Activated CD4-positive, alpha-beta T cell treated with anti-CD3 and anti-CD28 coated beads for 4 hours (primary cell): Measurements from ENCODE around the gene FAM177B.

ENCODE experiments used
- DNase-seq, 2 donors: peaks; one replicate each; pipeline ENCODE4 v3.0.0-alpha.2; 2020

FAM177B gene

DNA sequence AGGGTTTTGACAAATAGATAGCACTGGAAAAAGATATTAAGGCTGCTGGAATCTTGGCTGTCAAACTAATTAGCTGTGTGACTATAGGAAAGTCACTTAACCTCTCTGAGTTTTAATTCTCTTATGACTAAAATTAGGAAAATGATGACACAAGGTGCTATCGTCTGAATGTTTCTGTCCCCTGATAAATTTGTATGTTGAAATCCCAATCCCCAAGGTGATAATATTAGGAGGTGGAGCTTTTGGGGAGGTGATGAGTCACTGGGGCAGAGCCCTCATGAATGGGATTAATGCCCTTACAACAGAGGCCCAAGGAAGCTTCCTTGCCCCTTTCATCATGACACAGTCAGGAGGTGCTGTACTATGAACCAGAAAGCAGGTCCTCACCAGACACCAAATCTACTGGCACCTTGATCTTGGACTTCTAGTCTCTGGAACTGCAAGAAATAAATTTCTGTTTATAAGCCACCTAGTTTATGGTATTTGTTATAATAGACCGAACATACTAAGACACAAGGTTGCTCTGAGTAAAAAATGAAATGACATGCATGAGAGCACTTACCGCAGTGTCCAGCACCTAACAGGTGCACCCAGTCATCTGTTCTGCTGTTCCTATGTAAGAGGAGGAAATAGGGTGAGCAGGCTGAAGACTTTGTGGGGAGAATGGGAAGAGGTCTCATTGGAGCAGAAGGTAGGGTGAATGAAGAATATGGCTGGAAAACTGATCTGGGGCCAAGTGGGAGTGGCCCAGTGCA lies 51.6 kb downstream of the FAM177B start:
- no peak for DNase-seq

GRCh38 chr1:222790115-222790514 lies 53.1 kb downstream of the FAM177B start:
- DNase-seq, result no peak

- no peak for DNase-seq
Measured at GRCh38 chr1:222790520-222790919, 53.5 kb downstream of the FAM177B start.

DNA sequence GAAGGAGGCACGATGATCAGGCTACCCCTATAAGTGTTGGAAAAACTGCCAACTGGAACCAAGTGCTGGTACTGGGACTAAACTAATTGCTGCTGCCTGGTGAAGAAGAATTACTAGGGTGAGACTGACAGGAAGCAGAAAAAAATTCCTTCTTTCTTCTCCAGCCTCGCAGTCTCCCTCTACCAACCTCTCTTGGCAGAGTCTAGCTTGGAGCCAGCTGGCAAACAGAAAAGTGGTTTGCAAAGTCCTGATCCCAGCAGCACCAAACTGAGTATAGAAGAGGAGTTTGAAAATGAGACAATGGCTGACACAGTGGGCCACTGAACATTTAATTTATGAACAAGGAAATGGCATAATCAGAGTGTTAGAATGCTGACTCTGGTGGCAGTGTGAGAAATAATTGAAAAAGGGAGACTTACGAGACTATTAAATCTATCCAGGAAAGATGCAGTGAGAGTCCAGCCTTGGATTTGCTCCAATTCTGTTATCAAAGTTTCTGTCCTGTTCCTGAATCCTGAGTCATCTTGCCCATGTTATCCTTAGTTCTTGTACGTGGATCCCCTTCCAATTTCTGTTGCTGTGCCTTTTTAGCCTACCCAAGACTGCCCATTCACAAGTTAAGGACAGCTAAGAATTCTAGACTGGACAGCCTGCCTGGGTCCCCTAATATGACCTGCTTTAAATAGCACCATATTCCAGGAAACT lies 54.2 kb downstream of the FAM177B start:
- DNase-seq, result no peak

DNA sequence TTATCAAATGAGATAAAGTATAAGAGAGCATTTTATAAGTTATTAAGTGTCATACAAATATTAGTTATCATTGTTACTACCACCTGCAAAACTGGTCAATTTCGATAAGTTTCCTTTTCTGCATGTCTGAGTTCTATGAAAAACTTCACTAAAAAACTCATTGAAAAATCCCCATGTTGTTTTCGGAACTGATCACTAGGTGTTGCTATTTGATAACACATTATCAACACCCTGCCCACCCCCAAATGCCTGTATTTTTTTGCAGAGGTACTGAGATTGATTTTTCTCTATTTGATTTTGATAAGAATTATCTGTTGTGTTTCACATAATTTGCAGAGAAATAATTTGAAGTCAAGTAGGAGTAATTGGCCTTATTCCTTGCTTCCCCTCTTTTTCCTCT lies 55.7 kb downstream of the FAM177B start:
- DNase-seq, result no peak

- no peak for DNase-seq
Measured at GRCh38 chr1:222794656-222795474, 57.9 kb downstream of the FAM177B start.

DNA sequence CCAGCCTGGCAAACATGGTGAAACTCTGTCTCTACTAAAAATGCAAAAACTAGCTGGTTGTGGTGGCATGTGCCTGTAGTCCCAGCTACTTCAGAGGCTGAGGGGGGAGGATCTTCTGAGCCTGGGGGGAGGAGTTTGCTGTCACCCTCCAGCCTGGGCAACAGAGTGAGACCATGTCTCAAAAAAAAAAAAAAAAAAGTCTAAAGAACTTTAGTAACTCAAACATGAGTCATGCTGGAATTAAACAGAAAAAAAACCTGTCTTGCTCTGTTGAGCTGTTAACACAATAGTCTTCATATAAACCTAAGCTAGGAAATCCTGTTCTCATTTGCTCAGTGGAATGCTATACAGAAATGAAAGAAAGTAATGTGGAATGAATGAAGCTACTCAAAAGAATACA lies 61.1 kb downstream of the FAM177B start:
- no peak for DNase-seq

GRCh38 chr1:222798975-222799374 lies 62.0 kb downstream of the FAM177B start:
- no peak for DNase-seq
